Neural cell (in vitro differentiated cells): ENCODE measurements around the gene MEPCE.

Experiments used
- CTCF ChIP-seq: fragments of 450-650 bp; IDR thresholded peaks from 2 replicates; pipeline ENCODE4 v1.5.1; 2014; ENCODE audit warnings: antibody characterized with exemption, mild to moderate bottlenecking, moderate library complexity; ENCODE audit not compliant: poor library complexity, severe bottlenecking
- EP300 ChIP-seq: fragments of 450-650 bp; conservative IDR thresholded peaks from 2 replicates; pipeline ENCODE4 v1.6.1; 2014; ENCODE audit warnings: antibody characterized with exemption, mild to moderate bottlenecking, moderate library complexity; ENCODE audit not compliant: poor library complexity, severe bottlenecking
- EZH2 ChIP-seq: fragments of 200-600, 300-800 bp; shearing (Covaris generic), sonication (generic); IDR thresholded peaks from 2 replicates; pipeline ENCODE4 v1.6.1; 2014; ENCODE audit warnings: antibody characterized with exemption, low read length, borderline replicate concordance, mild to moderate bottlenecking; ENCODE audit not compliant: insufficient read depth, poor library complexity, severe bottlenecking
- MXI1 ChIP-seq: fragments of 450-650 bp; conservative IDR thresholded peaks from 2 replicates; pipeline ENCODE4 v1.6.1; 2014; ENCODE audit warnings: antibody characterized with exemption, mild to moderate bottlenecking; ENCODE audit not compliant: poor library complexity, severe bottlenecking
- POLR2AphosphoS5 ChIP-seq: IDR thresholded peaks from 2 replicates; pipeline ENCODE4 v1.6.1; 2012
- RAD21 ChIP-seq: fragments of 450-650 bp; conservative IDR thresholded peaks from 2 replicates; pipeline ENCODE4 v1.6.1; 2014; ENCODE audit warnings: antibody characterized with exemption, mild to moderate bottlenecking, moderate library complexity
- REST ChIP-seq: IDR thresholded peaks from 2 replicates; pipeline ENCODE4 v1.6.1; 2012; ENCODE audit warnings: borderline replicate concordance
- SMC3 ChIP-seq: fragments of 450-650 bp; conservative IDR thresholded peaks from 2 replicates; pipeline ENCODE4 v1.6.1; 2014; ENCODE audit warnings: antibody characterized with exemption, mild to moderate bottlenecking, moderate library complexity; ENCODE audit not compliant: poor library complexity
- TAF1 ChIP-seq: IDR thresholded peaks from 2 replicates; pipeline ENCODE4 v1.6.1; 2012; ENCODE audit warnings: low read depth

- no peak for TF ChIP-seq CTCF
- no peak for TF ChIP-seq REST
- TF ChIP-seq POLR2AphosphoS5: no peak
- TF ChIP-seq EZH2: no peak
- TF ChIP-seq EP300: no peak
- TF ChIP-seq SMC3: no peak
- TF ChIP-seq TAF1: no peak
- TF ChIP-seq MXI1: no peak
- TF ChIP-seq RAD21: no peak
Observed at GRCh38 chr7:100471021-100471420, 41.4 kb downstream of the MEPCE start.
